Heart left ventricle (tissue), 13 donors: ENCODE measurements around the gene OR4D2.

Experiments used
- CTCF ChIP-seq, 12 donors: fragments of 200-600 bp; sonication (generic) in 4 of 12; IDR thresholded peaks; one replicate each; pipeline versions ENCODE4 v1.5.0 to v1.8.0; 2018 to 2022; ENCODE audit warnings: antibody characterized with exemption in 12 of 12, mild to moderate bottlenecking in 5 of 12
- POLR2A ChIP-seq, 2 donors: fragments of 450-650 bp; IDR thresholded peaks; one replicate each; pipeline ENCODE4 v1.6.1; 2017; ENCODE audit warnings: antibody characterized with exemption in 2 of 2, mild to moderate bottlenecking in 2 of 2, moderate library complexity in 2 of 2
- donor health status: ischemic (EF 13 %, LVEDD 7.1; RV severe dilation, severe dysfunction).
- donor health status: DM: no; HTN: yes; CAD: no.
- donor health status: DM: no; HTN: no; CAD: no.
- donor health status: ischemic (EF 25% LVEDD 6.9; RV normal size, moderate dysfunction).
- donor health status: ischemic (EF 25% LVEDD 5.7; RV mildly dilated, moderate dysfunction).
- donor health status: ischemic (EF 35%, LVEDD 5.7; RV mildly dilated, moderate dysfunction).
- donor health status: nonischemic (EF 11% LVEDD 7.7; RV severe dilation, severe dysfunction).
- donor health status: DM: yes; HTN: yes; CAD: no.
- donor health status: PGD.
- donor health status: ischemic (EF 29% LVEDD 5.4; RV normal size, mild dysfunction).
- donor health status: nonischemic (EF 23%, LVEDD 6.1; RV moderate dilation, normal function).

- no peak for TF ChIP-seq CTCF (IDR thresholded peaks at IDR 0.05)
- TF ChIP-seq POLR2A (IDR thresholded peaks at IDR 0.05): no peak
Observed at GRCh38 chr17:58156839-58157803, 9.7 kb upstream of the OR4D2 start.
